Upper lobe of left lung (tissue), 6 donors: ENCODE measurements around the gene RNF13. TPM values are rescaled to one million over a fixed set of nuclear protein-coding genes. Genes with fewer than 3 reads are reported as not detected.

Experiments
- ATAC-seq, 2 donors: fragments of 200-7000 bp; cut with Tn5 transposase; one replicate each; pipeline ENCODE4 v1.9.1; 2022; ENCODE audit warnings: mild to moderate bottlenecking in 2 of 2, moderate library complexity in 2 of 2; ENCODE audit not compliant: low FRiP score in 2 of 2
- DNase-seq, 2 donors: peaks; one replicate each; pipeline ENCODE4 v3.0.0-alpha.2; 2019 to 2020
- H3K27ac ChIP-seq, 4 donors: fragments of 200-600 bp; sonication (generic); one replicate each; pipeline ENCODE4 v1.5.1; 2016 to 2019
- H3K27me3 ChIP-seq, 4 donors: fragments of 200-600 bp; sonication (generic); one replicate each; pipeline ENCODE4 v1.5.1; 2017 to 2019
- H3K36me3 ChIP-seq, 4 donors: fragments of 200-600 bp; sonication (generic); one replicate each; pipeline ENCODE4 v1.5.1; 2016 to 2019
- H3K4me1 ChIP-seq, 4 donors: fragments of 200-600 bp; sonication (generic); one replicate each; pipeline ENCODE4 v1.5.1; 2018 to 2019
- H3K4me3 ChIP-seq, 4 donors: fragments of 200-600 bp; sonication (generic); one replicate each; pipeline ENCODE4 v1.5.1; 2017 to 2019; ENCODE audit warnings: mild to moderate bottlenecking in 2 of 4, moderate library complexity in 1 of 4
- H3K9me3 ChIP-seq, 4 donors: fragments of 200-600 bp; sonication (generic); one replicate each; pipeline ENCODE4 v1.5.1; 2018 to 2019
- CTCF ChIP-seq, 6 experiments: fragments of 450-650 bp in 4 of 6; fragments of 200-600 bp in 2 of 6; sonication (generic) in 2 of 6; IDR thresholded peaks; one replicate each; pipeline ENCODE4 v1.5.1; 2016 to 2019; ENCODE audit warnings: antibody characterized with exemption in 6 of 6
- EP300 ChIP-seq, 4 donors: sonication (generic); formaldehyde crosslinking; IDR thresholded peaks; one replicate each; pipeline ENCODE4 v1.5.1; 2017; ENCODE audit warnings: antibody characterized with exemption in 4 of 4, control low read depth in 2 of 4
- POLR2A ChIP-seq, 4 donors: fragments of 450-650 bp; IDR thresholded peaks; one replicate each; pipeline ENCODE4 v1.5.1; 2016 to 2017; ENCODE audit warnings: antibody characterized with exemption in 4 of 4, mild to moderate bottlenecking in 2 of 4
- POLR2AphosphoS5 ChIP-seq, 2 donors: sonication (generic); formaldehyde crosslinking; IDR thresholded peaks; one replicate each; pipeline ENCODE4 v1.5.1; 2017; ENCODE audit warnings: antibody characterized with exemption in 2 of 2
- WGBS, 2 donors: methylation state at CpG; one replicate each; pipeline ENCODE4 v1.1.5; 2017 to 2018; 5-methylcytosine and 5-hydroxymethylcytosine counted together
- total RNA-seq, 6 donors: library from RNA; depleted of rRNA in 4 of 6; stranded (reverse); fragments of >200 nt in 4 of 6; gene quantifications; one replicate each; pipeline versions ENCODE4 v1.1.0 to v1.2.1, GENCODE V29; 2016 to 2021
- donor health status: DM: no; HTN: no; CAD: no; lungs with moderate emphysema.
- donor health status: DM: no; HTN: yes; CAD: no; lungs with severe emphysema.

Gene RNF13, protein sequence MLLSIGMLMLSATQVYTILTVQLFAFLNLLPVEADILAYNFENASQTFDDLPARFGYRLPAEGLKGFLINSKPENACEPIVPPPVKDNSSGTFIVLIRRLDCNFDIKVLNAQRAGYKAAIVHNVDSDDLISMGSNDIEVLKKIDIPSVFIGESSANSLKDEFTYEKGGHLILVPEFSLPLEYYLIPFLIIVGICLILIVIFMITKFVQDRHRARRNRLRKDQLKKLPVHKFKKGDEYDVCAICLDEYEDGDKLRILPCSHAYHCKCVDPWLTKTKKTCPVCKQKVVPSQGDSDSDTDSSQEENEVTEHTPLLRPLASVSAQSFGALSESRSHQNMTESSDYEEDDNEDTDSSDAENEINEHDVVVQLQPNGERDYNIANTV
- total RNA-seq: 100 to 1,000 TPM in 3 of 6 donors, 10 to 100 TPM in 3; 50.2 to 136 (median 101) TPM

DNA sequence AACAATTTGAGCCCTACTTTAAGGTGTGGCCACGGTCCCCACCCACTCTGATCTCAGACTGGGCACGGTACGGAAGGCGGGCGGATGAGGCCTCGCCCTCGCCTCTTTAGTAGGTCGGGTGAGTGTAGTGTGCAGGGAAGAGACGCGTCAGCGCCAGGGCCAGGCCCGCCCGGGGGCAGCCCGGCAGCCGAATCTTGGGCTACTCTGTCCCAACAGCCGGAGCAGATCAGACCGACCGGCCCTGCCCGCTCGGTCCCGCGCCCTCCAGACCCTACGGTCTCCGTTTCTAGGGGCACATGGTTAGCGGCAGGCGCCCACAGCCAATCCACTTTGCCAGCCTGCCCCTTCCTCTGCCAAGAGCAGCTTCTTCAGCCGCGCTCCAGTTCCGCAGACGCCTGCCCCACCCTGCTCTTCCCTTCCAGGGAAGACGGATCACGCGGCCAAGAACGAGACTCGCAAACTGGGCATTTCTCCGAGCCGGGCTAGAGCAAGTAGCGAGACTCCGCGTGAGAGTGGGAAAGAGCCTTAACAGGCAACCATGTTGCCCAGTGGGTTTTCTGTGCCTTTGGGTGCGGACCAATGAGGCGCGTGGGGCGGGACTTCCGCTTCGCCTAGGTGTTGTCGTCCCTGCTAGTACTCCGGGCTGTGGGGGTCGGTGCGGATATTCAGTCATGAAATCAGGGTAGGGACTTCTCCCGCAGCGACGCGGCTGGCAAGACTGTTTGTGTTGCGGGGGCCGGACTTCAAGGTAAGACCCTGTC is at the start of gene RNF13:
Gene RNF13, plus strand, starts transcription at position 610 of the 761 bp plus-strand sequence. CDS start 32,812 bp downstream, outside the sequence.
- H3K4me1 ChIP-seq: peaks cover 29 to 38% (median 32%) of the 10 kb centered on the region in 4 donors
- WGBS, 2 donors: 0% methylated on average over 21 to 56 of the region's 56 CpGs

GRCh38 chr3:149763565-149764195 is 49.3 kb upstream of the RNF13 start:
- ATAC-seq (no peak), DNase-seq (no peak)
- Histone ChIP-seq H3K9me3 (no peaks in the 10 kb centered on the region), H3K27me3 (no peaks in the 10 kb centered on the region), H3K4me3 (no peak overlapping the region), H3K27ac (no peak overlapping the region), H3K36me3 (no peaks in the 10 kb centered on the region), H3K4me1 (no peaks in the 10 kb centered on the region)
- WGBS, 2 donors: 84 to 85% methylated on average over 2 to 3 of the region's 3 CpGs
- TF ChIP-seq EP300 (IDR thresholded peaks at IDR 0.05): no peak
- TF ChIP-seq POLR2AphosphoS5 (IDR thresholded peaks at IDR 0.05): no peak
- no peak for TF ChIP-seq POLR2A (IDR thresholded peaks at IDR 0.05)

More for the DNA sequence above, at the start of gene RNF13:
- no peaks in the 10 kb centered on the region for H3K27me3 ChIP-seq
- TF ChIP-seq EP300 (IDR thresholded peaks at IDR 0.05) (peak in 1 of 4 donors; percentile 50), CTCF (IDR thresholded peaks at IDR 0.05) (no peak), POLR2AphosphoS5 (IDR thresholded peaks at IDR 0.05) (peak in 1 of 2 donors; percentile 80), POLR2A (IDR thresholded peaks at IDR 0.05) (peak; percentile 72 to 95 (median 86))
- ATAC-seq: peak; percentile 96 to 98
- no peaks in the 10 kb centered on the region for H3K36me3 ChIP-seq
- H3K27ac ChIP-seq: peak within 1 kb of the TSS; percentile 96 to 98 (median 98)
- DNase-seq: peak; percentile 98
- peak within 1 kb of the TSS; percentile 61 to 86 (median 77) for H3K4me3 ChIP-seq
- H3K9me3 ChIP-seq: no peaks in the 10 kb centered on the region

- Histone ChIP-seq H3K27ac (no peak overlapping the region), H3K4me3 (no peak overlapping the region), H3K27me3 (no peaks in the 10 kb centered on the region), H3K9me3 (no peaks in the 10 kb centered on the region), H3K4me1 (no peaks in the 10 kb centered on the region), H3K36me3 (no peaks in the 10 kb centered on the region)
- DNase-seq (no peak), ATAC-seq (no peak)
- no peak for TF ChIP-seq POLR2AphosphoS5 (IDR thresholded peaks at IDR 0.05)
- no peak for TF ChIP-seq EP300 (IDR thresholded peaks at IDR 0.05)
- no peak for TF ChIP-seq POLR2A (IDR thresholded peaks at IDR 0.05)
- no peak for TF ChIP-seq CTCF (IDR thresholded peaks at IDR 0.05)
- 80 to 82% methylated on average over 1 of the region's 1 CpG for WGBS, 2 donors
Observed at GRCh38 chr3:149764302-149764701, 48.7 kb upstream of the RNF13 start.

DNA sequence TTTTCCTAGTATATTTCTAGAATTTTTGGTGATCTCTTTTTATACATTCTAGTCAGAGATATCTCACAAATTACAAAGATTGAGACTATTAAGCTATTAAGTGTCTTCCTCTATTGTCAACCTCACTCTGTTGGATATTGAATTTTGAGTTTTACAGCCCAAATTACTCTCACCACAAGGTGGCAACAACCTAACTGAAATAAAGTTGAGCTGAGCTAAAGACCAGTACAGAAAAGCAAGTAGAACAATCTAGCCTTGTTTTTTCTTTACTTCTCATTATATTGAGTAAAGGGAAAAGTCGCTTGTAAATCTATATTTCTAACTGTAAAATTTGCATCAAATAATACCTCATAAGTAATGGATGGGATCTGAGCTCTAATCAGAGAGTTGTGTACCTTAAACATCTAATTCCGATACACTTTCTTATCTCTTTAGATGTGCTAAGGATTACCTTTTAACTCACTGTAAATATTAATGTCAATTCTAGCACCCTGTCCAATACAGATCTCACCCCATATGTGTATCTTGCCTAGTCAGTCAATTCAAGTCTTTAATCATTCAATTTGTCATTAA is 47.2 kb upstream of the RNF13 start:
- Histone ChIP-seq H3K9me3 (no peaks in the 10 kb centered on the region), H3K4me1 (no peaks in the 10 kb centered on the region), H3K27me3 (no peaks in the 10 kb centered on the region), H3K4me3 (no peak overlapping the region), H3K27ac (no peak overlapping the region), H3K36me3 (no peaks in the 10 kb centered on the region)
- DNase-seq: no peak
- peak in 1 of 2 donors; percentile 63 for ATAC-seq
- WGBS, 2 donors: 66 to 73% methylated on average over 2 of the region's 2 CpGs
- TF ChIP-seq CTCF (IDR thresholded peaks at IDR 0.05): peak in 3 of 6 experiments; percentile 23 to 40 (median 38)
- no peak for TF ChIP-seq POLR2AphosphoS5 (IDR thresholded peaks at IDR 0.05)
